ENCODE measurements around the gene ACADL.

Gene ACADL

DNA sequence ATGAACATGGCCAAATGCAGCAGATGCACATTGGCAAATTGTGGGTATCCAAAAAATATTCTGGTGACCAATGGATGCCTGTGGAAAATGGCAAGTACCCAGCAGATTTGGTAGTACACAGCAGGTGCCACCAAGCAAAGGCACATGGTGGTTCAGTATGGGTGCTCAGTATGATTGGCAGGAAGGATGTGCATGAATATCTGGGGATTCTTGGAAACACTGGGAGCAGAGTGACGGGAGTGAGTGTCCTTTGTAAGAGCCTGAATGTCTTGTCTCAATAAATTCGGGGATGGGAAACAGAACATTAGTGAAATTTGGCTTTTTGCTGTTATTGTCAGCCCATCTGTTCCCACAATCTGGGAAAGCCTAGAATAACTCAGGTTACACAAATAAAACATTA is 36.8 kb upstream of the ACADL start:
- TF ChIP-seq, protein P1, sequence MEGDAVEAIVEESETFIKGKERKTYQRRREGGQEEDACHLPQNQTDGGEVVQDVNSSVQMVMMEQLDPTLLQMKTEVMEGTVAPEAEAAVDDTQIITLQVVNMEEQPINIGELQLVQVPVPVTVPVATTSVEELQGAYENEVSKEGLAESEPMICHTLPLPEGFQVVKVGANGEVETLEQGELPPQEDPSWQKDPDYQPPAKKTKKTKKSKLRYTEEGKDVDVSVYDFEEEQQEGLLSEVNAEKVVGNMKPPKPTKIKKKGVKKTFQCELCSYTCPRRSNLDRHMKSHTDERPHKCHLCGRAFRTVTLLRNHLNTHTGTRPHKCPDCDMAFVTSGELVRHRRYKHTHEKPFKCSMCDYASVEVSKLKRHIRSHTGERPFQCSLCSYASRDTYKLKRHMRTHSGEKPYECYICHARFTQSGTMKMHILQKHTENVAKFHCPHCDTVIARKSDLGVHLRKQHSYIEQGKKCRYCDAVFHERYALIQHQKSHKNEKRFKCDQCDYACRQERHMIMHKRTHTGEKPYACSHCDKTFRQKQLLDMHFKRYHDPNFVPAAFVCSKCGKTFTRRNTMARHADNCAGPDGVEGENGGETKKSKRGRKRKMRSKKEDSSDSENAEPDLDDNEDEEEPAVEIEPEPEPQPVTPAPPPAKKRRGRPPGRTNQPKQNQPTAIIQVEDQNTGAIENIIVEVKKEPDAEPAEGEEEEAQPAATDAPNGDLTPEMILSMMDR (IDR thresholded peaks at IDR 0.05; ENCODE audit: control insufficient read depth, extremely low read depth, insufficient read depth), result no peak
- no peak for DNase-seq (ENCODE audit: low read depth)
- no peak overlapping the region for H3K4me3 ChIP-seq (ENCODE audit: low read depth, low read length)

DNA sequence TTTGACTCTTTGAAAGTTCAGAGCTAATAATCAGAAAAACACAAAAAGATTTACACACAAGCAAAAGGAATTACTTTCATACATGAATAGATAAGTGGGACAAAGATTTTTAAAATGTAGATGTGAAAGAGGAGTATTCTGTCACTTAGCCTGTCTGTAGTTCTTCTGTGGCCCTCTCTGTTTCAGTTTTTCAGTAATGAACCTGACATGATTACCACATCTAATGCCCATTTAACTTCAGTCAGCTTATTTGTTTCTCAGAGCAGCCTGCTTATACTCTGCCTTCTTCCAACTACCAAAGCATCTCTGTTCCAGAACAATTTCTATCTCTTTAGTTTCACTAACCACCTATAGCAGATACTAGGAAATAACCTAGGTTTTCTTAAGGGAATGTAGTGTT is 34.4 kb upstream of the ACADL start:
- TF ChIP-seq, protein P1 (IDR thresholded peaks at IDR 0.05; ENCODE audit: control insufficient read depth, extremely low read depth, insufficient read depth), result no peak

DNA sequence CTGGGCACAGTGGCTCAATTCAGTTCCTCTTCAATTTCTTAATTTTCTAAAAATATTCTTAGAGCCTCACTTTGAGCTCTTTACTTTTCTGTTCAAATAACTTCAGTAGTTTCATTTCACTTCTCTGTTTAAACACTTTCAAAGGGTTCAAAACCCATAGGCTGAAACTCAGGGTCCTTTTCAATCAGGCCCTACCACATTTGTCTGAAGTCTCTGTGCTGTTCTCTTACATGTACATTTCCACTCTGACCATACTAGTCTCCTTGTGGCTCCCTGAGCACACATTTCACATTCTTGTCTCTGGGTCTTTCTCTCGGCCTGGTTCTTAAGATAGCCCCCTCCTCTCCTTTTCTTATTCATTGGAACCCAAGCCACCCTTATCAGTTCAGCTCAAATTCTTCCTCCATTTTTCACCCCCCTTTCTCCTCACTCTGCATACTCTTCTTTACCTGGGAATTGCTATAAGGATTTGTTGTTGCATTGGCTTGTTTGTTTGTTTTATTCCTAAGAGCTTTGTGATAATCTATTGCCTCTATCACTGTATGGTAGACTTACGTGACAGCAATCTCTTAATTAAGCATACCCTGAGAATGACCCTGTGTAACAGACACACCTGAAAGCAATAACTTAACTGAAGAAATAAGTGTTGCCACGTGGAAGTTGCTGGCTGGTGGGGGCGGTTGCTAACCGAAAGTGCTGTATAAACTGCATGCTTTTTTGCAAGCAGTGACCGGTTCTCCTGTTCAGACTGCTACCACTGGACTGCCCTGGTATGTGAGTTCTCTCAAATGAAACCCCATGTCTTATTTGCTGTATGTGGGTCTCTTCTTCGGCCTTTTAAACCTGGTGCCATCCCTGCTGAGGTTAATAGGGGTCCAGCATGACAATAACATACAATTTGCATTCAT is 27.7 kb upstream of the ACADL start:
- TF ChIP-seq, protein P1 (IDR thresholded peaks at IDR 0.05; ENCODE audit: control insufficient read depth, extremely low read depth, insufficient read depth), result no peak
- no peak overlapping the region for H3K4me3 ChIP-seq (ENCODE audit: low read depth, low read length)
- no peak for DNase-seq (ENCODE audit: low read depth)

More for the DNA sequence above, 34.4 kb upstream of the ACADL start:
- no peak for DNase-seq (ENCODE audit: low read depth)
- H3K4me3 ChIP-seq (ENCODE audit: low read depth, low read length), result no peak overlapping the region

DNA sequence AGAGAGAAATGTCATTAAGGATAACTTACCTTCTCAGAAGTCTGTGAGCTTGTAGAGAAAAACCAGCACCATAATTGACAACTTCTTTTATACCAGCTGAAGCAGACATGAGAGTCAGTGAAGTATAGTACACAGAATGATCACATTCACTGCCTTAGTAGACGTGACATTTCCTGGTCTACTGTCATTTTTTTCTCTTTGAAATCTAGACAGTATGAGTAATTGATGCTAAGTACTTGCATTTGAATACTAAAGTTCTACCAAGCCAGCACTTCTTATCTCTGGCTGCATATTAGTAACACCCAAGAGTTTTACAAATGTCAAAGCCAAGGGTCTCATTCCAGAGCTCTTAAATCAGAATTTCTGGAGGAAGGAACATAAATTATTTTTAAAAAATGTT is 25.4 kb upstream of the ACADL start:
- TF ChIP-seq, protein P1 (IDR thresholded peaks at IDR 0.05; ENCODE audit: control insufficient read depth, extremely low read depth, insufficient read depth), result no peak
- no peak overlapping the region for H3K4me3 ChIP-seq (ENCODE audit: low read depth, low read length)
- DNase-seq (ENCODE audit: low read depth), result no peak

DNA sequence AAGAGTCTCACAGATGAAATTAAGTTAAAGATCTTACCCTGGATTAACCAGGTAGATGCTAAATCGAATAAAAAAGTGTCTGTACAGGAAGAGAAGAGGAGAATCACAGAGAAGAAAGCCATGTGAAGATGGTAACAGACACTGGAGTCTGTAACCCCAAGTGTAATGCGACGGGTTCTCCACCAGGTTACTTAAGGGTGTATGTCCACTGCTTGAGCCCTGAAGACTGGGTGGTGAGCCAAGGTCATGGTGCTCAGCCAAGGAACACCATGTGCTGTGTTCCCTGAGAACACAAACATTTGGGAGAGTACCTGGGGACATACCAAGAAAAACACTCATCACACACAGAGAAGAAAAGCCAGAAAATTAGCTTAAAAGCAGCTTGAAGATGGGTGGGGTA is 8.2 kb upstream of the ACADL start:
- no peak overlapping the region for H3K4me3 ChIP-seq (ENCODE audit: low read depth, low read length)

DNA sequence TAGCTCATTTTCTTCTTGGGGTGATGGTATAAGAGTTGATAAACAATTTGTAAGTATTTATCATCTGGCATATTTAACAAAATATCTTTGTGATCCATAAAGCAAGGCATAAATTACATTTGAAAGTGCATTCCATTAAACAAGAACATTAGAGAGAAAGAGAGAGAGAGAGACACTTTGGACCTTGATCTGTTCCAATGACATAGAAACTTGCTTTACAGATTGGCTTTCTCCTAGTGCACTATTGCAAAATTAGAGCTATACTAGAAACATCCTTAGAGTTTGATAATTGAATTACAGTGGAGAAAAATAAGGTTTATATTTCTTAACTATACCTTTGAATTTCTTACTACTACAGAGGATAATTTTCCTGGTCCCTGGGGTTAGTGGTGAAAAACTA is 5.7 kb upstream of the ACADL start:
- no peak overlapping the region for H3K4me3 ChIP-seq (ENCODE audit: low read depth, low read length)
- DNase-seq (ENCODE audit: low read depth), result no peak
- TF ChIP-seq, protein P1 (IDR thresholded peaks at IDR 0.05; ENCODE audit: control insufficient read depth, extremely low read depth, insufficient read depth), result no peak

More for the DNA sequence above, 8.2 kb upstream of the ACADL start:
- TF ChIP-seq, protein P1 (IDR thresholded peaks at IDR 0.05; ENCODE audit: control insufficient read depth, extremely low read depth, insufficient read depth), result no peak
- peak; percentile 94 for DNase-seq (ENCODE audit: low read depth)
